ENCODE results near the gene DEFB129. TPM values are rescaled to one million over a fixed set of nuclear protein-coding genes. Genes with fewer than 3 reads are reported as not detected.

Gene DEFB129
- total RNA-seq, 4 donors from 2014 or later, result not detected

DNA sequence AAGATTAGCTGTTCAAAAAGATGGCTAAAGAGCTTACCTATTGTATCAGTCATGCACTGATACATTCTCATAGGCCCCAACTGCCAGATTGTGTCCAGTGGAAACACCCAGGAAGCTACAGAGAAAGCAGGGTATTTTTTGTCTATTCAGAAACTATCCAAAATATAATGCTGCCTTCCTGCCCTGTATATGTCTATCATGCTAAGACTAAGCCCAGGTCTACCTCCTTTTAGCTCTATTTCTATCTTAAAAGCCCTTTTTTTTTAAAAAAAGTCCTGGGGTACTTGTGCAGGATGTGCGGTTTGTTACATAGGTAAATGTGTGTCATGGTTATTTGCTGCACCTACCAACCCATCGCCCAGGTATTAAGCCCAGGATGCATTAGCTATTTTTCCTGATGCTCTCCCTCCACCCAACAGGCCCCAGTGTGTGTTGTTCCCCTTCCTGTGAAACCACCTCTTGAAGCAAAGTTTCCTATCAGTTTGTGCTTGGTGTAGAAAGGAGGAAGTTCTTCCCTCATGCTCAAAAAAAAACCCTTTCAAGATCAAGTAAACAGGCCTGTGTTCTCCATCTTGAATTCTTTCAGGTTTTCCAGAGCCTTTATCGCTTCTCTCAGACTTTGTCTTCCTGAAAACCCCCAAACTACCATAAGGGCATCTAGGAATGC, 514 bp downstream of the DEFB129 start:
- no peak overlapping the region for H3K27ac ChIP-seq
- TF ChIP-seq POLR2AphosphoS5 (IDR thresholded peaks at IDR 0.05) (no peak), EP300 (IDR thresholded peaks at IDR 0.05) (no peak), POLR2A (IDR thresholded peaks at IDR 0.05) (no peak), CTCF (IDR thresholded peaks at IDR 0.05) (no peak)
- H3K9me3 ChIP-seq, result no peaks in the 10 kb centered on the region
- no peaks in the 10 kb centered on the region for H3K36me3 ChIP-seq
- H3K4me1 ChIP-seq, result no peaks in the 10 kb centered on the region
- no peak for DNase-seq (ENCODE audit: low spot score in 2 of 2)
- 69% methylated on average over 3 of the region's 3 CpGs for WGBS
- no peak overlapping the region for H3K4me3 ChIP-seq
- peaks cover 8% of the 10 kb centered on the region for H3K27me3 ChIP-seq

GRCh38 chr20:235891-236290, 8.8 kb downstream of the DEFB129 start:
- Histone ChIP-seq H3K27me3 (peaks cover 4% of the 10 kb centered on the region), H3K4me1 (peaks cover 5% of the 10 kb centered on the region), H3K4me3 (no peak overlapping the region), H3K36me3 (no peaks in the 10 kb centered on the region), H3K27ac (no peak overlapping the region), H3K9me3 (no peaks in the 10 kb centered on the region)
- 56% methylated on average over 1 of the region's 1 CpG for WGBS
- no peak for TF ChIP-seq CTCF (IDR thresholded peaks at IDR 0.05)
- no peak for TF ChIP-seq EP300 (IDR thresholded peaks at IDR 0.05)
- TF ChIP-seq POLR2A (IDR thresholded peaks at IDR 0.05), result no peak
- TF ChIP-seq POLR2AphosphoS5 (IDR thresholded peaks at IDR 0.05), result no peak
- DNase-seq (ENCODE audit: low spot score in 2 of 2), result no peak

DNA sequence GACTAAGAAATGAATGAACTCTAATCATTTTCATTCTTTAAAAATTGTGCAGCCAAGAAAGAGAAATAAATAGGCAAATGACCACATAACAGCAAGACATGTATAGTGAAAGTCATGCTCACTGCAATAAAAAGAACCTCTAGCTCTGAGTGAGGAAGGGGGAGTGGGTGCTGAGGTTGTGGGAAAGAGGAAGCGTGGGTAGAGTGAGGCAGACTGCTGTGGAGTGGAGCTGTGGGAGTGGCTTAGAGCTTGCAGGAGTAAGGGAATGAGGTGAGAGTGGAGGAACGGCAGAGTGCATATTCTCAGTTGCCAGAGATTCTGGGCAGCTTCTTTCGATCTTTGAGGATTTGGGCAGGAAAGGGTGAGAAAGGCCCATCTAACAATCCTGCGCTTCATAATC, 10.4 kb downstream of the DEFB129 start:
- Histone ChIP-seq H3K27ac (no peak overlapping the region), H3K9me3 (no peaks in the 10 kb centered on the region), H3K36me3 (no peaks in the 10 kb centered on the region), H3K4me1 (peaks cover 5% of the 10 kb centered on the region), H3K4me3 (no peak overlapping the region), H3K27me3 (peaks cover 4% of the 10 kb centered on the region)
- no peak for DNase-seq (ENCODE audit: low spot score in 2 of 2)
- TF ChIP-seq POLR2A (IDR thresholded peaks at IDR 0.05), result no peak
- TF ChIP-seq POLR2AphosphoS5 (IDR thresholded peaks at IDR 0.05), result no peak
- no peak for TF ChIP-seq CTCF (IDR thresholded peaks at IDR 0.05)
- TF ChIP-seq EP300 (IDR thresholded peaks at IDR 0.05), result no peak
- WGBS, result 47% methylated on average over 4 of the region's 4 CpGs

- WGBS, result 65% methylated on average over 3 of the region's 3 CpGs
- no peaks in the 10 kb centered on the region for H3K9me3 ChIP-seq
These were observed 10.9 kb downstream of the DEFB129 start for GRCh38 chr20:237929-238328.

DNA sequence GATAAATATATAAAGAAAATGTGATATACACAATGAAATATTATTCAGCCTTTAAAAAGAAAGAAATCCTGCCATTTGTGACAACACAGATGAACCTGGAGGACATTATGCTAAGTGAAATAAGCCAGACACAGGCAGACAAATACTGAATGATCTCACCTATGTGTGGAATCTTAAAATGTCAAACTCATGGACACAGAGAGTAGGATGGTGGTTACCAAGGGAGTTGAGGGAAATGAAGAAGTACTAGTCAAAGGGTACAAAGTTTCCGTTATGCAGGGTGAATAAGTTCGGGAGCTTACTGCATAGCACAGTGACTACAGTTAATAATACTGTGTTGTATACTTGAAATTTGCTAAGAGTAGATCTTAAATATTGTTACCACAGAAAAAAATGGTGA, 15.8 kb downstream of the DEFB129 start:
- H3K27me3 ChIP-seq, result peaks cover 4% of the 10 kb centered on the region
- WGBS, result 89% methylated on average over 2 of the region's 2 CpGs
- H3K4me3 ChIP-seq, result no peak overlapping the region
- TF ChIP-seq POLR2AphosphoS5 (IDR thresholded peaks at IDR 0.05) (no peak), POLR2A (IDR thresholded peaks at IDR 0.05) (no peak), CTCF (IDR thresholded peaks at IDR 0.05) (no peak), EP300 (IDR thresholded peaks at IDR 0.05) (no peak)
- no peak for DNase-seq (ENCODE audit: low spot score in 2 of 2)
- H3K36me3 ChIP-seq, result no peaks in the 10 kb centered on the region
- no peaks in the 10 kb centered on the region for H3K9me3 ChIP-seq
- no peaks in the 10 kb centered on the region for H3K4me1 ChIP-seq
- H3K27ac ChIP-seq, result no peak overlapping the region

More at GRCh38 chr20:237929-238328, 10.9 kb downstream of the DEFB129 start:
- Histone ChIP-seq H3K4me3 (no peak overlapping the region), H3K27me3 (peaks cover 4% of the 10 kb centered on the region), H3K36me3 (no peaks in the 10 kb centered on the region), H3K27ac (no peak overlapping the region), H3K4me1 (peaks cover 5% of the 10 kb centered on the region)
- no peak for TF ChIP-seq CTCF (IDR thresholded peaks at IDR 0.05)
- no peak for TF ChIP-seq POLR2A (IDR thresholded peaks at IDR 0.05)
- no peak for TF ChIP-seq POLR2AphosphoS5 (IDR thresholded peaks at IDR 0.05)
- TF ChIP-seq EP300 (IDR thresholded peaks at IDR 0.05), result no peak
- DNase-seq (ENCODE audit: low spot score in 2 of 2), result no peak

Measured in suprapubic skin (tissue), 4 donors.